GM19043 (cell line): ENCODE results near the gene TRAK1.

Experiments
- ATAC-seq: cut with Tn5 transposase; IDR thresholded peaks from one replicate; pipeline ENCODE4 v1.9.1; 2021; ENCODE audit warnings: low read depth; ENCODE audit not compliant: unreplicated experiment

Gene TRAK1

DNA sequence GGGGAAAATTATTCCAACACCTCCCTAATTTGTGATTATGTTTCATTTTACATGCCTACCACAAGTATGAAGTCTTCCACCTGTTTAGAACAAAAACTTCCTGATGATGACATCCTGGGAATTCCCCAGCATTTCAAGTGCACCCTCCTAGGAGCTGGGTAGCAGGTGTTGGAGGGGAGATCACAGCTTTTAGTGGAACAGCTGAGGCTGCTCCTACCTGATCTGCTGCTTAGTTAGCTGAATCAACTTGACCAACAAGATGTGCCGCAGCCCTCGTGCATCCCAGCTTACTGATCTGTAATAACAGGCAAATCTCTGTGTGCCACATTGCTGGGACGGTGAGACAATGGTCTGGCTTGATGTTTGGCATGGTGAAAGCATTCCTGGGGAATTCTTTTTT is 29.7 kb downstream of the TRAK1 start:
- no peak for ATAC-seq

GRCh38 chr3:42122261-42123011 is 31.3 kb downstream of the TRAK1 start:
- ATAC-seq: peak; percentile 26

- ATAC-seq: peak; percentile 43
Measured at GRCh38 chr3:42123012-42123581, 31.9 kb downstream of the TRAK1 start.

GRCh38 chr3:42123824-42124658 is 32.9 kb downstream of the TRAK1 start:
- no peak for ATAC-seq

- no peak for ATAC-seq
Measured at GRCh38 chr3:42127226-42127625, 36.1 kb downstream of the TRAK1 start.

GRCh38 chr3:42128526-42128925 is 37.4 kb downstream of the TRAK1 start:
- no peak for ATAC-seq

- ATAC-seq: no peak
Measured at GRCh38 chr3:42129014-42129953, 38.1 kb downstream of the TRAK1 start.

DNA sequence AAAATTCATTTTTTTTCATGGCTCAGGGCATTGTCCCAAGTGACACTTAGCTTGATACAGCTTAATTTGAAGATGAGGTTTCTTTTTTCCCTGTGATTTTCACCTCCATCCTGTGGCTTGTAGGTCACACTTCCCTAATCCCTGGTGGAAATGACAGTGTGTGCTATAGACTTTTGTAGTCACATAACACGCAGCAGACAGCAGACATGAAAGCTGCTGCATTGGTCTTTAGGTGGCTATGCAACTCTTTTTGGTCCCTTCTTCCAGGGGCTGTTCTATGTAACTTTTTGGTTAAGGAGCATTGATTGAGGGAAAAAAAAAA is 38.8 kb downstream of the TRAK1 start:
- ATAC-seq: no peak

GRCh38 chr3:42130329-42131070 is 39.3 kb downstream of the TRAK1 start:
- ATAC-seq: no peak

GRCh38 chr3:42133500-42134298 is 42.5 kb downstream of the TRAK1 start:
- ATAC-seq: no peak

- no peak for ATAC-seq
Measured at GRCh38 chr3:42134867-42135464, 43.8 kb downstream of the TRAK1 start.

DNA sequence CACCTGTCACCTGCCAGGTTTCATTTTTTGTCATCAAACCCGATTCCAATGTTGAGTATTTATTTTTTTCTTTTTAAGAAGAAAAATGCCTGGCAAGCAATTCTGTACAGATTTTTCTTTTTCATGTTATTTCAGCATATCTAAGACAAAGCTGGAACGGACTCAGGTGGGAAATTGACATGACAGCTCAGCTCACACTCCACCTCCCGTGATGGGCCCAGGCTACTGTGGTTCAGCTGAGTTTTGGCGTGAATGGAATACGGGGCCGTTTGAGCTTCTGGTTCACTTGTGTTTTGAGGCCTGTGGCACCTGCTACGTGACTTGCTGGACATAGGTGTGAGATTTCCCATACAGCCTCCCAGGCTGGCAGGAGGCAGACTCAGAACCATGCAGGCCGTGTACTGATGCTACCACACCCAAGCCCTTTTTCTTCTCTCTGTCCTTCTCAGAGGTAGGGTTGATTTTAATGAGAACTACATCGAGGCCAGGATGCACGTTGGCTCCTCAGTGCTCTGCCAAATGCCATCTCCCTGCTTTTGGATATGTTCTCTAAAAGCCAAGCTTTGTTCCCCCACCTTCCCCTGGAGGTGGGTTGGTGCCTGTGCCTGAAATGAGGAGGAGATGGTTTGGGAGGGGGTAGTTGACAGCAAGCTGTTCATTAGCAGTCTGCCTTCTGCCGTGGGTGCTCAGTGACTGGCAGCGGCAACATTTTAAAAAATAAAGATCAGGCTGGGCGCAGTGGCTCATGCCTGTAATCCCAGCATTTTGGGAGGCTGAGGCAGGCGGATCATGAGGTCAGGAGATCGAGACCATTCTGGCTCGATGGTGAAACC is 48.7 kb downstream of the TRAK1 start:
- ATAC-seq: no peak

GRCh38 chr3:42140665-42141203 is 49.6 kb downstream of the TRAK1 start:
- ATAC-seq: no peak

GRCh38 chr3:42143440-42143839 is 52.3 kb downstream of the TRAK1 start:
- no peak for ATAC-seq

GRCh38 chr3:42144209-42144608 is 53.1 kb downstream of the TRAK1 start:
- no peak for ATAC-seq

DNA sequence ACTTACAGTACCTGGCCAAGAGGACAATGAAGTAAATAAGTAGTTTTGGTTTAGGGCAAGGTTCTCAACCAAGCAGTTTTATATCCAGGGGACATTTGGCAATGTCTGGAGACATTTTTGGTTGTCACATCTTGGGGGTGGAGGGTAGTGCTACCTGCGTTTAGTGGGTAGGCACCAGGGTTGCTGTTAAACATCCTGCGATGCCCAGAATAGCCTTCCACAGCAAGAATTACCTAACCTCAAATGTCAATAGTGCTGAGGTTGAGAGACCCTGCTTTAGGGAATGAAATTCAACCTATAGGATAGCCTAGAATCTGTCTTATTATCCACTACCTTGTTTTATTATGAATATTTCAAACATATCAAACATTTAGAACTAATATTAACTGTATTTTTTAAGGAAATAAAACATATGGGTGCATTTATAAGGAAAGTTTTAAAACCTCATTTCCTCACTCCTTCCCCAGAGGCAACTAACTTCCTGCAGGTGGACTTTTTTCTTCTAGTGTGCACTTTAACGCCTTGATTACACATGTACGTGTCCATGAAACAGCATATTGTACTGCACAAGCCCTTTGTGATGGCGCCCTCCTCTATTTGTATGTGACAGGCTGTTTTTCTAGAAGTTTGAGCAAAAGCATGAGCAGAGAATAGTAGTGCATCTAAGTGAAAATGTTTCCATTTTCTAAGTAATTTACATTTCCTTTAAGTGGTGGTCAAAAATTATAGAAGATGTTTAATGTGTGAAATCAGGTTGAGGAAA is 57.1 kb downstream of the TRAK1 start:
- no peak for ATAC-seq

- ATAC-seq: no peak
Measured at GRCh38 chr3:42148982-42149432, 57.9 kb downstream of the TRAK1 start.
